SK-N-SH treated with all-trans-retinoic acid at 6 μM for 48 hours (cell line): Measurements from ENCODE around the gene CYTH4.

Experiments used
- ATAC-seq: fragments of 200-7000 bp; cut with Tn5 transposase; 3 replicates; pipeline ENCODE4 v1.9.1; 2020; ENCODE audit warnings: mild to moderate bottlenecking, moderate library complexity
- ARNTL ChIP-seq: fragments of 450-650 bp; formaldehyde crosslinking; IDR thresholded peaks from 2 replicates; pipeline ENCODE4 v1.5.0; 2020; ENCODE audit warnings: low read depth, mild to moderate bottlenecking, moderate library complexity, borderline replicate concordance
- BACH2 ChIP-seq: fragments of 250-450 bp; sonication (Bioruptor Pico); IDR thresholded peaks from 2 replicates; pipeline ENCODE4 v1.9.0; 2021; ENCODE audit warnings: mild to moderate bottlenecking, borderline replicate concordance
- CREB5 ChIP-seq: fragments of 250-450 bp; sonication (Bioruptor Pico); IDR thresholded peaks from 2 replicates; pipeline ENCODE4 v1.5.1; 2020; ENCODE audit warnings: low read depth, mild to moderate bottlenecking, moderate library complexity
- CSDC2 ChIP-seq: fragments of 250-450 bp; sonication (Bioruptor Pico); IDR thresholded peaks from 2 replicates; pipeline ENCODE4 v1.5.0; 2020; ENCODE audit warnings: mild to moderate bottlenecking, moderate library complexity
- CSRNP3 ChIP-seq: fragments of 250-450 bp; sonication (Bioruptor Pico); IDR thresholded peaks from 2 replicates; pipeline ENCODE4 v1.5.1; 2021; ENCODE audit warnings: mild to moderate bottlenecking, moderate library complexity
- GLIS3 ChIP-seq: fragments of 250-450 bp; sonication (Bioruptor Pico); IDR thresholded peaks from 2 replicates; pipeline ENCODE4 v1.5.0; 2020; ENCODE audit warnings: mild to moderate bottlenecking, moderate library complexity
- ISL1 ChIP-seq: fragments of 250-450 bp; sonication (Bioruptor Pico); IDR thresholded peaks from 2 replicates; pipeline ENCODE4 v2.1.2; 2022; ENCODE audit warnings: mild to moderate bottlenecking, moderate library complexity
- OSR1 ChIP-seq: fragments of 250-450 bp; sonication (Bioruptor Pico); IDR thresholded peaks from 2 replicates; pipeline ENCODE4 v1.8.0; 2022; ENCODE audit warnings: moderate library complexity, mild to moderate bottlenecking, inconsistent platforms
- PATZ1 ChIP-seq: fragments of 250-450 bp; sonication (Bioruptor Pico); IDR thresholded peaks from 2 replicates; pipeline ENCODE4 v1.8.0; 2020; ENCODE audit warnings: mild to moderate bottlenecking, moderate library complexity, borderline replicate concordance
- POU6F1 ChIP-seq: fragments of 250-450 bp; sonication (Bioruptor Pico); IDR thresholded peaks from 2 replicates; pipeline ENCODE4 v1.8.0; 2021; ENCODE audit warnings: low read depth, mild to moderate bottlenecking, moderate library complexity, borderline replicate concordance
- PPARA ChIP-seq: fragments of 250-450 bp; sonication (Bioruptor Pico); IDR thresholded peaks from 2 replicates; pipeline ENCODE4 v1.5.0; 2020; ENCODE audit warnings: mild to moderate bottlenecking, borderline replicate concordance
- RARB ChIP-seq: fragments of 250-450 bp; sonication (Bioruptor Pico); IDR thresholded peaks from 2 replicates; pipeline ENCODE4 v1.8.0; 2021; ENCODE audit warnings: mild to moderate bottlenecking, moderate library complexity
- SNAI2 ChIP-seq: fragments of 250-450 bp; sonication (Bioruptor Pico); IDR thresholded peaks from 2 replicates; pipeline ENCODE4 v1.5.0; 2020; ENCODE audit warnings: mild to moderate bottlenecking, moderate library complexity
- TCF4 ChIP-seq: fragments of 250-450 bp; sonication (Bioruptor Pico); IDR thresholded peaks from 2 replicates; pipeline ENCODE4 v1.8.0; 2021; ENCODE audit warnings: mild to moderate bottlenecking, moderate library complexity, borderline replicate concordance
- ZC3H10 ChIP-seq: fragments of 250-450 bp; sonication (Bioruptor Pico); IDR thresholded peaks from 2 replicates; pipeline ENCODE4 v1.5.1; 2021; ENCODE audit warnings: mild to moderate bottlenecking, moderate library complexity
- ZFP3 ChIP-seq: fragments of 250-450 bp; sonication (Bioruptor Pico); IDR thresholded peaks from 2 replicates; pipeline ENCODE4 v1.5.0; 2020; ENCODE audit warnings: mild to moderate bottlenecking, moderate library complexity
- ZFP30 ChIP-seq: fragments of 450-650 bp; formaldehyde crosslinking; IDR thresholded peaks from 2 replicates; pipeline ENCODE4 v1.5.0; 2022; ENCODE audit warnings: mild to moderate bottlenecking, moderate library complexity
- ZNF565 ChIP-seq: fragments of 450-650 bp; formaldehyde crosslinking; conservative IDR thresholded peaks from 2 replicates; pipeline ENCODE4 v1.5.0; 2020; ENCODE audit warnings: low read depth, mild to moderate bottlenecking, moderate library complexity
- ZNF70 ChIP-seq: fragments of 450-650 bp; formaldehyde crosslinking; IDR thresholded peaks from 2 replicates; pipeline ENCODE4 v1.5.0; 2020; ENCODE audit warnings: mild to moderate bottlenecking, moderate library complexity
- ZNF8 ChIP-seq: fragments of 450-650 bp; formaldehyde crosslinking; IDR thresholded peaks from 2 replicates; pipeline ENCODE4 v1.5.0; 2020; ENCODE audit warnings: mild to moderate bottlenecking, moderate library complexity
- TF ChIP-seq, protein P1 (sequence below): fragments of 250-450 bp; sonication (Bioruptor Pico); IDR thresholded peaks from 2 replicates; pipeline ENCODE4 v1.5.0; 2020; ENCODE audit warnings: mild to moderate bottlenecking, moderate library complexity

CYTH4 gene

GRCh38 chr22:37353839-37354238 lies 71.5 kb downstream of the CYTH4 start:
- TF ChIP-seq PATZ1 (CRISPR knock-in tag) (no peak), CSDC2 (CRISPR knock-in tag) (no peak), ARNTL (CRISPR knock-in tag) (no peak), TCF4 (CRISPR knock-in tag) (no peak)
- TF ChIP-seq, all 23 proteins: peak for 0

GRCh38 chr22:37354261-37354660 lies 72.0 kb downstream of the CYTH4 start:
- TF ChIP-seq ZNF8 (CRISPR knock-in tag) (no peak), CSDC2 (CRISPR knock-in tag) (no peak), ARNTL (CRISPR knock-in tag) (no peak), RARB (CRISPR knock-in tag) (no peak), POU6F1 (CRISPR knock-in tag) (no peak), CSRNP3 (CRISPR knock-in tag) (no peak), ZFP30 (CRISPR knock-in tag) (no peak), GLIS3 (CRISPR knock-in tag) (no peak), TCF4 (CRISPR knock-in tag) (no peak), OSR1 (CRISPR knock-in tag) (no peak), SNAI2 (CRISPR knock-in tag) (no peak), CREB5 (CRISPR knock-in tag) (no peak), ZNF70 (CRISPR knock-in tag) (no peak), BACH2 (CRISPR knock-in tag) (no peak)
- TF ChIP-seq, protein P1, sequence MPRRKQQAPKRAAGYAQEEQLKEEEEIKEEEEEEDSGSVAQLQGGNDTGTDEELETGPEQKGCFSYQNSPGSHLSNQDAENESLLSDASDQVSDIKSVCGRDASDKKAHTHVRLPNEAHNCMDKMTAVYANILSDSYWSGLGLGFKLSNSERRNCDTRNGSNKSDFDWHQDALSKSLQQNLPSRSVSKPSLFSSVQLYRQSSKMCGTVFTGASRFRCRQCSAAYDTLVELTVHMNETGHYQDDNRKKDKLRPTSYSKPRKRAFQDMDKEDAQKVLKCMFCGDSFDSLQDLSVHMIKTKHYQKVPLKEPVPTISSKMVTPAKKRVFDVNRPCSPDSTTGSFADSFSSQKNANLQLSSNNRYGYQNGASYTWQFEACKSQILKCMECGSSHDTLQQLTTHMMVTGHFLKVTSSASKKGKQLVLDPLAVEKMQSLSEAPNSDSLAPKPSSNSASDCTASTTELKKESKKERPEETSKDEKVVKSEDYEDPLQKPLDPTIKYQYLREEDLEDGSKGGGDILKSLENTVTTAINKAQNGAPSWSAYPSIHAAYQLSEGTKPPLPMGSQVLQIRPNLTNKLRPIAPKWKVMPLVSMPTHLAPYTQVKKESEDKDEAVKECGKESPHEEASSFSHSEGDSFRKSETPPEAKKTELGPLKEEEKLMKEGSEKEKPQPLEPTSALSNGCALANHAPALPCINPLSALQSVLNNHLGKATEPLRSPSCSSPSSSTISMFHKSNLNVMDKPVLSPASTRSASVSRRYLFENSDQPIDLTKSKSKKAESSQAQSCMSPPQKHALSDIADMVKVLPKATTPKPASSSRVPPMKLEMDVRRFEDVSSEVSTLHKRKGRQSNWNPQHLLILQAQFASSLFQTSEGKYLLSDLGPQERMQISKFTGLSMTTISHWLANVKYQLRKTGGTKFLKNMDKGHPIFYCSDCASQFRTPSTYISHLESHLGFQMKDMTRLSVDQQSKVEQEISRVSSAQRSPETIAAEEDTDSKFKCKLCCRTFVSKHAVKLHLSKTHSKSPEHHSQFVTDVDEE (CRISPR knock-in tag), result no peak
- TF ChIP-seq, all 23 proteins: peak for 0
- ATAC-seq, result no peak

More at GRCh38 chr22:37353839-37354238, 71.5 kb downstream of the CYTH4 start:
- ATAC-seq, result no peak

DNA sequence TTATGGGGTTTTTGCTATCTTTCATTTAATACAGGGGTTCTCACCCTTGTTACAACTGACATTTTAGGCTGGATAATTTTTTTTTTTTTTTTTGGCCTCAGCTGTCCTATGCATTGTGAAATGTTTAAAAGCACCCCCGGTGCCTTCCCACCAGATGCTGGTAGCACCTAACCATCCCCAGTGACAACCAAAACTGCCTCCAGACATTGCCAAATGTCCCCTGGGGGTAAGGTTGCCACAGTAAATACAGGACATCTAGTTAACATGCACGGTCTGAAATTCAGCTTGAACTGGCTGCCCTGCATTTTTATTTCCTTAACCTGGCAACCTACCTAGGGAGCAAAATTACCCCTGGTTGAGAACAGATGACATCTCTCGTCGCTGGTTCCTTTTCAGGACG lies 72.4 kb downstream of the CYTH4 start:
- no peak for ATAC-seq
- TF ChIP-seq ZNF70 (CRISPR knock-in tag), result no peak
- no peak for TF ChIP-seq ISL1
- no peak for TF ChIP-seq ARNTL (CRISPR knock-in tag)
- no peak for TF ChIP-seq ZNF8 (CRISPR knock-in tag)
- TF ChIP-seq RARB (CRISPR knock-in tag), result no peak
- no peak for TF ChIP-seq PPARA (CRISPR knock-in tag)
- TF ChIP-seq, protein P1 (CRISPR knock-in tag), result no peak
- no peak for TF ChIP-seq GLIS3 (CRISPR knock-in tag)
- TF ChIP-seq ZNF565 (CRISPR knock-in tag), result no peak
- TF ChIP-seq ZC3H10 (CRISPR knock-in tag), result no peak
- no peak for TF ChIP-seq ZFP30 (CRISPR knock-in tag)
- no peak for TF ChIP-seq ZFP3
